CD4-positive, alpha-beta T cell treated with Interleukin-2 at 100 ng/mL for 4 hours (primary cell): ENCODE measurements around the gene RICTOR.
"Not testable (repeated sequence)": the region's sequence is repeated elsewhere in the genome, so short reads cannot be mapped to it uniquely, and the experiment has no call there.

Experiments
- DNase-seq: peaks from one replicate; pipeline ENCODE4 v3.0.0-alpha.2; 2020; ENCODE audit warnings: low spot score

Gene RICTOR

DNA sequence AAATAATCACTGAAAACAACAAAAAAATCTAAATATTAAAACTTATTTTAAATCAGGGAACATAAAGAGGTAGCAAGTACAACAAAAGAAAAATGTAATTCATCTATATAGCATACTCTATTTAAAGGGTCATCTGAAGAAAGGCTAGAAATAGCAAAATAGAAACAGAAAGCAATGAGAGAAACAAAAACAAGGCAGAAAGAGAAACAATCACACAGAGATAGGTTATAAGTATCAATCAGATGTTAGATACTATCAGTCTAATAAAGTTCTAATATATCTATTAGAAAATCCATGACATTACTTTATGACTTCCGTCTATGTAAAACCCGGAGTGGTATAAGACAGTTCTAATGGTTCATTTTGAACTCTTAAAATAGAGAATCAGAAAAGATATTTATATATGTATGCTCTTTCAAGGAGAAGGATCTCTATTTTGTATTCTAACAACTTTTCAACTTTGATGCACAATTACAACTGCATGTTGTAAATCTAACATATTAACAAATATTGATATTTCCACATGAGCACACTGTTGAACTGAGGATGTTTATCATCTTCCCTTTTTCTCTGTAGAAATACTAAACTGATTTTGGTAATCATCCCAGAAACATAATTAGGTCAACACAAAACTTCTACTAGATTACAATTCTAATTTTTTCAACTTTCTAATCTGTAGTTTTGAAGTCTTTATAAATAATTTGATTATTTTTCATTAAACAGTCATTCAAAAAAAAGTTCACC lies 15.8 kb downstream of the RICTOR start:
- no peak for DNase-seq

DNA sequence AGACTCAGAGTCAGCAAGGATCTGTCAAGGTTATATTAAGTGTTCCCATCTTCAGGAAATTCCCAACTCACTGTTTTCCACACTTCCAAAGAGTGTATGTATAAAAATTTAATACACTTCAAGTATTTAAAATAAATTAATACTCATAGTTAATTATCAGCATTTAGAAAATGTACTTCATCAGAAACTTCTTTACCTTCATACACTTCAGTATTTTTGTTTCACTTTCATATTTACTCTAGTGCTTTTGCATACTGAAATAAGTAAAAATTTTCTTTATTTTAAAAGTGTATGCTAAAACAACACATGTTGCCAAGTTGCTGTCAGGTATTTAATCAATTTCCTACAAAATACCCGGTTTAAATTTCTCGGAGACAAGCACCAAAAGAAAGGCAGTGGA lies 16.5 kb downstream of the RICTOR start:
- no peak for DNase-seq

DNA sequence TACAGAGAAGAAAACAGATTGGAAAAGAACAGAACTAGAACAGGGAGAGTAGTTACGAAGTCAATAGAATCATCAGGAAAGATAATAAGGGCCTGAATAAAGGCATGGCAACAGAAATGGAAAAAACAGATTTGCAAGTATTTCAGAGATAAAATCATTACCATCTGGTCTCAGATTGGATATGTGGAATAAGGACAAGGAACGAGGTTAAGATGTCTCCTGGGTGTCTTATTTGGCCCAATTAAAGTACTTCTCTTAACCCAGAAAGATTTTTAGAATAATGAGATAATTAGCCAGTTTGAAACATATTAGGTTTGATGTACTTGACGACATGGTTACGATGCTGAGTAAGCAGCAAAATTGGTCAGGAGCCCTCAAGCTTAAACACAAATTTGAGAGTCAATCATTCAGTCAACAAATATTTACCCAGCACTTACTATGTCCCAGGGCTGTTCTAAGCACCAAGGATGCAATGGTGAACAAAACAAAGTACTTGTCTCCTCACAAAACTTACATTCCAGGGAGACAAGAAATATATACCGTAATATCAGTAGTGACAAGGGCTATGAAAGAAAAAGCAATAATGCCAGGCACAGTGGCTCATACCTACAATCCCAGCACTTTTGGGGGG lies 18.3 kb downstream of the RICTOR start:
- DNase-seq: no peak

DNA sequence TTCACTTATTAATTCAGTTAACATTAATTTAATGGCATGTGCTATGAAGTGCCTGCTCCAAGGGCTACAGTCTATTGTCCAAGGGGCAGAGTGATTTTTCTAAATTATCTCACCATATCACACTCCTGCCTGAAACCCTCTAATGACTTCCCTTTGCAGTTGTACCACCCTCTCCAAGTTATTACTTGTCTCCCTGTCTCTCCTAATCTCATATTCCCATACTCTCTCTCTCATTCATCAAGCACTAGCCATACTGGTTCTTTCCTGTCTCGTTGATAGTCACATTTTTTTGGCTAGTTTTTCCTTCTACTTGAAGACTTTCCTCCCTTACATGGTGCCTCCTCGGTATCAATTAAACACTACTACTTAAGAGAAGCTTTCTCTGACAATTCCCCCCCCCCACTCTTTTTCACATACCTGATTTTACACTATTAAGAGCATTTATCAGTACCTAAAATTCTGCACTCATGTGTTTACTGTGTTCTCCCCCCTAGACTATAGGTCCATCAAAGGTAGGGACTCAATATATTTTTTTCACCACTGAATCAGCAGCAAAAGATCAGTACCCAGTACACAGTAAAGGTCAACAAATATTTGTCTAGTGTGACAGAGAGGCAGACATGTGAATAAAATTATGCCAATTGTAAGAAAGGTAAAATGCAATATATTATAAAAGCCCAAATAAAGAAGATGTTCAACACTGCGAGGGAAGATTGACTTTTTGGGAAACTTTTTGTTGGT lies 19.0 kb downstream of the RICTOR start:
- DNase-seq: no peak

DNA sequence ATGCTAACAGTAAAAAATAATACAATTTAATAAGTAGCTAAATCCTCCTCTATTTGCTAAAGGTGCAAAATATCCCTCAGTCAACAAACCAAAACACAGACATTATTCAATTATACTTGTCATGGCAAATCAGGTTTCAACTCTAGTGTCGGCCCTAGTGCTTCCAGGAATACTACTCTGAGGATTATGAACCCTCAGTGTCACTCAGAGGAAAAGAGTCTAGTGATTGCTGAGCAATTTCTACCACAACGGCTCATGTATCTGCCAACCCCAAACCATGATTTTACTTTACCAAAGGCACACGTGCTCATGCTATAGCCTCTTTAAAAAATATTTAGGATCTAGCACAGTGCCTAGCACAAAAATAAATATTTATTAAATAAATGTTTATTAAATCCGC lies 21.0 kb downstream of the RICTOR start:
- DNase-seq: no peak

DNA sequence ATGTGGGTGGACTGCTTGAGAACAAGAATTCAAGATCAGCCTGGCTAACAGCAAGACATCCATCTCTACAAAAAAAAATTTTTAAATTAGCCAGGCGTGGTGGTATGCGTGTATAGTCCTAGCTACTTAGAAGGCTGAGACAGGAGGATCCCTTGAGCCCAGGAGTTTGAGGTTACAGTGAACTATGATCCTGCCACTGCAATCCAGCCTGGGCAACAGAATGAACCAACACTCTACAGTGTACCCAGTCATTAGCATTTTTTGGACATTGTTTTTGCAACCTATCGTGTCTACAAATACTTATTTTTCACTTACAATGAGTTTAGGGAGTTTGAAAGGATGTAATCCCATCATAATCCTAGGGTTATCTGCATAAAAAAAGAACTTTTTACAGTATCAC lies 22.1 kb downstream of the RICTOR start:
- no peak for DNase-seq

DNA sequence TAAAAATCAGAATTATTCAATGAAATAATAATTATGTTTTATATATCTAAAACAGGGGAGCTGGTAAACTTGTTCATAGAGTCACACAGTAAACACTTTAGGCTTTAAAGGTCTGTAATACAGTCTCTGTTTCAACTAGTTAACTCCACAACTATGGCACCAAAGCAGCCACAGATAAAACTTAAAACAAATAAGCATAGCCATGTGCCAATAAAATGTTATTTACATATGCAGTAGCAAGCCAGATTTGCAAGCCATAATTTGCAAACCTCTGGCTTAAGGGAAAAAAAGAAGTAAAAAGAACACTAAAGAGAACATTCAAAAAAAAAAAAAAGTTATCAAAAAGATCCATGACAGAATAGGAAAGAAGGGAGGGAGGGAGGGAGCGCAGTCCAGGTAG lies 24.9 kb downstream of the RICTOR start:
- no peak for DNase-seq

DNA sequence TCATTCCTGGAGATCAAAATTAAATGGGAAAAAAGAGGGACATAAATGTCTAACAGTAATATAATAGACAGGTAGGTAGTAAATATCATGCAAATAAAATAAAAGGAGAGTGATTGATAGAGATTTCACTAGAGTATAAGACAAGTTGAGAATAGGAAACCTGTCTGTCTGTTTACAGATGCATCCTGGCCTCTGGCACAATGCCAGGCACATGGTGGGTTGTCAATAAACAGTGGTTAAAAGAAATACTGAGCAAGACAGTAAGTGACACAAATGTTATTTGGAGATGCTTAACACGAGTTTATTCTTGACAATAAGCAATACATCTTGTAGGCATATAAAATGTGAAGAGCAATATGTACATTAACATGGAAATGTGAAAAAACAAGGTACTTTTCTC lies 33.3 kb downstream of the RICTOR start:
- no peak for DNase-seq

DNA sequence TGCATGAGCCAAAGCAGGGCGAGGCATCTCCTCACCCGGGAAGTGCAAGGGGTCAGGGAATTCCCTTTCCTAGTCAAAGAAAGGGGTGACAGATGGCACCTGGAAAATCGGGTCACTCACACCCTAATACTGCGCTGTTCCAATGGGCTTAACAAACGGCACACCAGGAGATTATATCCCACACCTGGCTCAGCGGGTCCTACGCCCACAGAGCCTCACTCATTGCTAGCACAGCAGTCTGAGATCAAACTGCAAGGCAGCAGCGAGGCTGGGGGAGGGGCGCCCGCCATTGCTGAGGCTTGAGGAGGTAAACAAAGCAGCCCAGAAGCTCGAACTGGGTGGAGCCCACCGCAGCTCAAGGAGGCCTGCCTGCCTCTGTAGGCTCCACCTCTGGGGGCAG lies 39.7 kb downstream of the RICTOR start:
- not testable (repeated sequence) for DNase-seq

DNA sequence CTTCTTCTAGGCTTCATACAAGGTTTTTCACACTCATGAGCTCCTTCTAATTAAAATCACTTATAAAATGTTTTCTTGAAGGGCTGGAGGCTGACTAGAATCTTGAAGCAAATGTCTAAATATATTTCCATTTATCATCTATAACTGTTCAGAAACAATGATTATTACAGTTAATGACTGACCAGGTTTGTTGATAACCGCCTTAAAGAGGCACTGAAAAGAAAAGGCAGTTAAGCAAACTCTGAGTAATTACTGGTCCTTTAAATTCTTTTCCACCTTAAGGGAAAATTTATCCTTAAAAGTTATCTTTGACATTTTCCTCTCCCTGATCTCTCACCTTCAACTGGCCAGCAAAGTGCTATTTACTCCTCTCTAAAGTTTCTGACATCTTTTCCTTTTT lies 43.2 kb downstream of the RICTOR start:
- no peak for DNase-seq

DNA sequence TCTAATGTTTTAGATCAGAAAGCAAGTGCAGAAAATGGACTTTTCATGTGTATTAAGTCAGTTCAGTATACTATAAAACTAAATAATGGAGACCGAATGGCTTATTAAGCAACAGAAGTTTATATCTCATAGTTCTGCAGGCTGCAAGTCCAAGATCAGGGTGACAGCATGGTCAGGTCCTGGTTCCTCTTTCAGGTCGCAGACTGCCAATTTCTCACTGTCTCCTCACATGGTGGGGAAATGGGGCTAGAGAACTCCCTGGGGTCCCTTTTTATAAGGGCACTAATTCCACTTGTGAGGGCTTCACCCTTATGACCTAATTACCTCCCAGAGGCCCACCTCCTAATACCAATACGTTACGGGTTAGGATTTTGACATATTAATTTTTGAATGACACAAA lies 48.7 kb downstream of the RICTOR start:
- DNase-seq: no peak

DNA sequence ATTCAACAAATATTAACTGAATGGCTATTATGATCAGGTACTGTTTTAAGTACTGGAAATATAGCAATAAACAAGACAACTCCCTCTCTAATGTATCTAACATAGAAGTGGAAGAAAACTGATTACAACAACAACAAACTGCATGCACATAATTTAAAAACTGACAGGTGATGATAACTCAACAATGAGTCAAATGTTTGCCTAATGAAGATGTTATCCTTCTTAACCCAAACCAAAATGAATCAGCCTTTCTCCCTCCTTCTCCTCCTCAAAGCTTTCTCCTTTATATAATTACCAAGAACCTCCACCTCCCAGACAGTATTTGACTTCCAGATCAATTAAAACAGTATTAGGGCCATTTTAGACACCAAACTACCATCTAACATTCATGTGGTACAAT lies 49.3 kb downstream of the RICTOR start:
- no peak for DNase-seq

DNA sequence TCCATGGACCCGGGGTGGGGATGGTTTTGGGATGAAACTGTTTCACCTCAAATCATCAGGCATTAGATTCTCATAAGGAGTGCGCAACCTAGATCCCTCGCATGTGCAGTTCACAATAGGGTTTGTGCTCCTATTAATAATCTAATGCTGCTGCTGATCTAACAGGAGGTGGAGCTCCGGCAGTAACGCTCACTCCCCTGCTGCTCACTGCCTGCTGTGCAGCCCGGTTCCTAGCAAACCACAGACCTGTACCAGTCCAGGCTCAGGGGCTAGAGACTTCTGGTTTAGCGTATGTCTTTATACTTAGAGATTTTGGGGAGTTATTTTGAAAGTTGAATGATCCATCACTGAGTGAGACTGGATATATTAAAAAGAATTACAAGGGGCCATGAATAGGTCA lies 50.2 kb downstream of the RICTOR start:
- no peak for DNase-seq

DNA sequence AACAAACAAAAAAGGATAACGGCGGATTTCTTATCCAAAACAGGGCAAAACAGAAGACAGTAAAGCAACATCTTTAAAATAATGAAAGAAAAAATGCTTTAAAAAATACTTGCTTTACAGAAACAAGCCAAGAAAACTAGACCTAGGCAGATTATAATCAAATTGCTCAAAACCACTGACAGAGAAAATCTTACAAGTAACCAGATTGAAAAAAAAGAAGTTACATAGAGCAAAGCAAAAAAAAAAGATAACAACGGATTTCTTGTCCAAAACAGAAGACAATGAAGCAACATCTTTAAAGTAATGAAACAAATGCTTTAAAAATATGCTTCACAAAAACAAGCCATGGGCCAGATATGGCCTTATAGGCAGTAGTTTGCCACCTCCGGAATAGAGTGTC lies 51.1 kb downstream of the RICTOR start:
- DNase-seq: no peak

DNA sequence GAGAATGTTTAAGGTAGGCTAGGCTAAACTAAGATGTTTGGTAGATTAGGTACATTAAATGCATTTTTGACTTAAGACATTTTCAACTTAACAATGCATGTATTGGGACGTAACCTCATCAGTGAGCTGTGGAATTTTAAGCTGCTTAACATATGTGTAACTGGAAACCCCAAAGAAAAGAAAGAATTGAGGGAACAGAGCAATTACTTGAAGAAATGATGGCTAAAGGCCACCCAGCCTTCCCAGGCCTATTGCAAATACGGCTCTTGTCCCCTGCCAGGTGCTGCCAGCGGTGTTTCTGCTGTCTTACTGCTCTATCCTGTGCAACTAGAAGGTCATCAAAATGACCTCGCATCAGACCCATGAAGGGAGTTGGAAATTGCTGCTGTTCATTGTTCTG lies 52.0 kb downstream of the RICTOR start:
- DNase-seq: no peak

DNA sequence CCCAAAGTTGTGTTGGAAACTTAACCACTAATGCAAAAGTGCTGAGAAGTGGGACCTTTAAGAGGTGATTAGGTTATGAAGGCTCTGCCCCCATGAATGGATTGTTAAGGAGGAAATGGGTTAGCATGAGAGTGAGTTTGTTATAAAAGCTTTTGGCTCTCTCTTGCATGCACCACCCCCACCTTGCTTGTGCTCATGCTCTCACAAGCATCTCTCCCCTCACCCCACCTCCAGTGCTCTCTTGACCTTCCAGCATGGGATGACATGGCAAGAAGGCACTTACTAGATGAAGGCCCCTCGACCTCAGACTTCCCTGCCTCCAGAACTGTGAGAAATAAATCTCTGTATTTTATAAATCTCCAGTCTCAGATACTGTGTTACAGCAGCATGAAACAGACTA lies 52.8 kb downstream of the RICTOR start:
- no peak for DNase-seq

DNA sequence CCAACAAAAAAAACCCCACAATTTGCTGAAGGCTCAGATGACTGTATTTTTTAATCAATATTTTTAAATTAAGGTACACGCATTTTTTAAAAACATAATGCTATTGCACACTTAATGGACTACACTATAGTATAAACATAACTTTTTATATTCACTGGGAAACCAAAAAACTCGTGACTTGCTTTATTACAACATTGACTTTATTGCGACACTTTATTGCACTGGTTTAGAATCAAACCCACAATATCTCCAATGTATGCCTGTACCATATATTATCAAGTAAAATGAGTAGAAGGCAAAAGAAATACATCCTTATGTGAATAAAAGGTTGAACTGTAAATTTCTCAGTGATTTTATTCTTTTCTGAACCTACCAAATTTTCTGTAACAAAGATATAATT lies 53.7 kb downstream of the RICTOR start:
- no peak for DNase-seq

DNA sequence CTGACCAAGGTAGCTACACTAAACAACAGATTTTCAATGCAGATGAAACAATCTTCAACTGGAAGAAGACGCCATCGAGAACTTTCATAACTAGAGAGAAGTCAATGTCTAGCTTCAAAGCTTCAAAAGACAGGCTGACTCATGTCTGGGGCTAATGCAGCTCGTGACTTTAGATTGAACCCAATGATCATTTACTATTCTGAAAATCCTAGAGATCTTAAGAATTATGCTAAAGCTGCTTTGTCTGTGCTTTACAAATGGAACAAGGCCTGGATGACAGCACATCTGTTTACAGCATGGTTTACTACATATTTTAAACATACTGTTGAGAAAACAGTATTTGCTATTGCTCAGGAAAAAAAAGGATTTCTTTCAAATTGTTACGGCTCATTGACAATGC lies 54.9 kb downstream of the RICTOR start:
- DNase-seq: no peak

DNA sequence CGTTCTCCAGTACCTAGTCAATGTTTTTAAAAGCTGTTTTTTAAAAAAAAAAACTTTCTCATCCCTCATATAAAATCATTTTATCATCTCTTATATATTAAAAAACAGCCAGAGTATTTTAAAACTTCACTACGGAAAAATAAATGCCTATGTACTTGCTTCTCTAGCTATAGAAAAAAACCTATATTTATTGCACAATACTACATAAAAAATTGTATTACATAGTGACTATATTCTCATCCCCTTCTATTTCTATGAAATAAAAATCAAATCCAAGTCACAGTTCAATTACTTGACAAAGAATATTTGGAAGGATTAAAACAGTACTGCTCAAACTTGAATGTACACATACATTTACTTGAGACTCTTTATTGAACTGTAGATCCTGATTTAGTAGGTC lies 56.7 kb downstream of the RICTOR start:
- DNase-seq: no peak

DNA sequence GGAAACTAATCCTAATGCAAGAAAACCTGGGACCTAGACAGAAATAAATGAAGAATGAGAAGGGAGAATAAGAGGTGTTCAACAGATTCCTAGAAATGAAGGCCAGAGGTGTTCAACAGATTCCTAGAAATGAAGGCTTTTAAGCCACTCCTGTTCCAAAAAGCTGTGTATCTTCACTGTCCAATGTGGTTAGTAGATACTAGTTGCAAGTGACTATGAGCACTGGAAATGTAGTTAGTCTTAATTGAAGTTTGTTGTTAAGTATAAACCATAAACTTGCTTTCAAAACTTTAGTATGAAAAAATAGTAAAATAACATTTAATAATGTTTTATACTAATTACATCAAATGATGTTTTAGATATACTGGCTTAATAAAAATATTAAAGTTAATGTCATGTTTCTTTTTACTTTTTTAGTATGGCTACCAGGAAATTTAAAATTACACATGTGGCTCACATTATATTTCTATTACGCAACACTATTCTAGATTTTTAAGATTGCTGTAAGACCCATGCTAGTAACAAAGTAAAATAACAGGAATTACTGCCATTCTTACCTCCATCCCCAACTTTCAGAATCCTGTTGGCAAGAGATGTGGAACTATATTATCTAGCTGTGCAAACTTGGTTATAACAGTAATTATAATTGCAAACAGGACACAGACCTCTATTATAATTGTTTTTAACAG lies 57.5 kb downstream of the RICTOR start:
- no peak for DNase-seq

DNA sequence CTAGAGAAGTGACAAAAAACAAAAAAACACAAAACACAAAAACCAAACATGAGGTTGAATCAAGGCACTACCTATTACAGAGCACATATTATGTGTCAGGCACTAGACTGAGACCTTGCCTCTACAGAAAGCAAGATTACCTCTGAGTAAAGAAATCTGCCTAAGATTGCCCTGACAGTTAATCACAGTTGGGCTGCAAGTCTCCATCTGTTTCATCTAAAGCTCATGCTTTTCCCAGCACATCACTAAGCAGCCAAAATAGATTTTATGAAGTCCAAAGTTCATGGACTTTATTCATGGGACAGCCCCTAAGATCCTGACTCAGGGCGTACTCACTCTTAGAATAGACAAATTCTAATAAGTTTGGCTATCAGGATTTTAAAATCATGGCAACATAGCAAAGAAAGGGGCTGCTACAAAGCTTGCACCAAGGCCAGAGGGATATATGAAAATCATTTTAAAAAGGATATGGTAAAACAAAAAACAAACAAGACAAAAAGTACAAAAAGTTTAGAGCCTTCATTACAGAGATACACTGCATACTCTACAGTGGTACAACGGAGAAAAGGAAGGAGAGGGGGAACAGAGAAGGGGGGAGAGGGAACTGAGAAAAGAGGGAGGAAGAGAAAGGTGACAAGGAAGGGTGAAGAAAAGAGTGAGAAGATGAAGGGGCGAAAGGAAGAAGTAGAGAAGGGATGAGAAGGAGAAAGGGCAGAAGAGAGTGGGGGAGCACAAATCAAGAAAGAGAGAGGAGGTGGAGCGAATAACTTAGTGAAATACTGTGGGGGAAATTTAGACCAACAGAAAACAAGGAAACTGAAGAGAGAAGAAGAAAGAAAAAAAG lies 58.2 kb downstream of the RICTOR start:
- no peak for DNase-seq

DNA sequence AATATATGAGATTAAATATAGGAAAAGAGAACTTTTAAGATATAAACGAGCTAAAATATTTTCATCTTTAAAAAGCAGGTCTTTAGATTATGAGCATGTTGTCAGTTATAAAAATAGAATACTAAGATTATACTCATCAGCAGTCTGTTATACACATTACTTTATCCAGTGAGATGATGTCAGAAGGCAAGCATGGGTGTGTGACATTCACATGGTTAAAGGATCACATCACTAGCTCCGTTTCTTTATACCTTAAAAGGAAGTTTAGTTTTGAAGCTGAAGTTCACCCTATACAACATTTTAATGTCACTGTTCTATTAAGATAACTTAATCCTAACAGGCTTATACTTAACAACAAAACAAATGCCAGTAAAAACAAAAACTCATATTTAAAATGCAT lies 59.6 kb downstream of the RICTOR start:
- no peak for DNase-seq
